MM.1S (cell line): ENCODE measurements around the gene KCNIP1.

Source experiments
- DNase-seq: peaks from one replicate; pipeline ENCODE4 v3.0.0-alpha.2; 2015
- H2AFZ ChIP-seq: fragments of 300-600 bp; sonication (generic); 2 replicates; pipeline ENCODE4 v1.6.0; 2016; ENCODE audit warnings: antibody characterized with exemption, low read length
- H3F3A ChIP-seq: fragments of 300-600 bp; sonication (generic); 2 replicates; pipeline ENCODE4 v1.6.1; 2016; ENCODE audit warnings: mild to moderate bottlenecking, antibody characterized with exemption, low read length, moderate library complexity, mixed read lengths; ENCODE audit not compliant: insufficient read depth
- H3K27ac ChIP-seq: fragments of 300-600 bp; sonication (generic); 2 replicates; pipeline ENCODE4 v1.5.1; 2016; ENCODE audit warnings: mild to moderate bottlenecking, low read length
- H3K27me3 ChIP-seq: fragments of 300-600 bp; sonication (generic); replicated peaks from 2 replicates; pipeline ENCODE4 v1.6.0; 2016; ENCODE audit warnings: low read length; ENCODE audit not compliant: insufficient read depth
- H3K36me3 ChIP-seq: fragments of 300-600 bp; sonication (generic); replicated peaks from 2 replicates; pipeline ENCODE4 v1.6.1; 2016; ENCODE audit warnings: mild to moderate bottlenecking, low read length, mixed read lengths; ENCODE audit not compliant: insufficient read depth
- H3K4me1 ChIP-seq: fragments of 300-600 bp; sonication (generic); 2 replicates; pipeline ENCODE4 v1.6.1; 2016; ENCODE audit warnings: low read length, mixed read lengths
- H3K4me2 ChIP-seq: fragments of 300-600 bp; sonication (generic); 2 replicates; pipeline ENCODE4 v1.6.0; 2016; ENCODE audit warnings: low read depth, low read length
- H3K4me3 ChIP-seq: fragments of 300-600 bp; sonication (generic); 2 replicates; pipeline ENCODE4 v1.5.1; 2016; ENCODE audit warnings: low read length, mixed read lengths
- H3K79me2 ChIP-seq: fragments of 300-600 bp; sonication (generic); 2 replicates; pipeline ENCODE4 v1.6.1; 2016; ENCODE audit warnings: mixed run types, low read length, mixed read lengths
- H3K9ac ChIP-seq: fragments of 300-600 bp; sonication (generic); 2 replicates; pipeline ENCODE4 v1.6.1; 2016; ENCODE audit warnings: low read length, mixed read lengths
- H3K9me2 ChIP-seq: fragments of 300-600 bp; sonication (generic); replicated peaks from 2 replicates; pipeline ENCODE4 v1.6.1; 2016; ENCODE audit warnings: mild to moderate bottlenecking, low read length, mixed read lengths; ENCODE audit not compliant: insufficient read depth
- H3K9me3 ChIP-seq: fragments of 300-600 bp; sonication (generic); replicated peaks from 2 replicates; pipeline ENCODE4 v1.6.1; 2016; ENCODE audit warnings: mild to moderate bottlenecking, low read length, mixed read lengths; ENCODE audit not compliant: insufficient read depth
- H4K20me1 ChIP-seq: fragments of 300-600 bp; sonication (generic); 2 replicates; pipeline ENCODE4 v1.6.1; 2016; ENCODE audit warnings: mild to moderate bottlenecking, low read length, moderate library complexity, mixed read lengths; ENCODE audit not compliant: insufficient read depth
- EZH2 ChIP-seq: fragments of 300-600 bp; sonication (generic); optimal IDR thresholded peaks from 2 replicates; pipeline ENCODE3; 2017; ENCODE audit warnings: low read depth, mild to moderate bottlenecking, antibody characterized with exemption, low read length, mixed read lengths
- EZH2phosphoT487 ChIP-seq: fragments of 300-600 bp; sonication (generic); IDR thresholded peaks from 2 replicates; pipeline ENCODE4 v1.6.1; 2018; ENCODE audit warnings: antibody characterized with exemption, low read length
- TF ChIP-seq, protein P1 (sequence below): fragments of 300-600 bp; sonication (generic); IDR thresholded peaks from 2 replicates; pipeline ENCODE4 v1.5.1; 2016; ENCODE audit warnings: antibody characterized with exemption, low read length, mixed read lengths

KCNIP1 gene

GRCh38 chr5:170585273-170585948, 81.6 kb downstream of the KCNIP1 start:
- H3K79me2 ChIP-seq, result no peaks in the 10 kb centered on the region
- no peak for DNase-seq
- H4K20me1 ChIP-seq, result no peaks in the 10 kb centered on the region
- TF ChIP-seq EZH2, result no peak
- TF ChIP-seq EZH2phosphoT487, result no peak
- TF ChIP-seq, protein P1, sequence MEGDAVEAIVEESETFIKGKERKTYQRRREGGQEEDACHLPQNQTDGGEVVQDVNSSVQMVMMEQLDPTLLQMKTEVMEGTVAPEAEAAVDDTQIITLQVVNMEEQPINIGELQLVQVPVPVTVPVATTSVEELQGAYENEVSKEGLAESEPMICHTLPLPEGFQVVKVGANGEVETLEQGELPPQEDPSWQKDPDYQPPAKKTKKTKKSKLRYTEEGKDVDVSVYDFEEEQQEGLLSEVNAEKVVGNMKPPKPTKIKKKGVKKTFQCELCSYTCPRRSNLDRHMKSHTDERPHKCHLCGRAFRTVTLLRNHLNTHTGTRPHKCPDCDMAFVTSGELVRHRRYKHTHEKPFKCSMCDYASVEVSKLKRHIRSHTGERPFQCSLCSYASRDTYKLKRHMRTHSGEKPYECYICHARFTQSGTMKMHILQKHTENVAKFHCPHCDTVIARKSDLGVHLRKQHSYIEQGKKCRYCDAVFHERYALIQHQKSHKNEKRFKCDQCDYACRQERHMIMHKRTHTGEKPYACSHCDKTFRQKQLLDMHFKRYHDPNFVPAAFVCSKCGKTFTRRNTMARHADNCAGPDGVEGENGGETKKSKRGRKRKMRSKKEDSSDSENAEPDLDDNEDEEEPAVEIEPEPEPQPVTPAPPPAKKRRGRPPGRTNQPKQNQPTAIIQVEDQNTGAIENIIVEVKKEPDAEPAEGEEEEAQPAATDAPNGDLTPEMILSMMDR, result no peak
- no peak overlapping the region for H3K27ac ChIP-seq
- no peaks in the 10 kb centered on the region for H3K27me3 ChIP-seq
- H3K9me2 ChIP-seq, result no peaks in the 10 kb centered on the region
- H3K9me3 ChIP-seq, result no peaks in the 10 kb centered on the region
- H3K9ac ChIP-seq, result no peak overlapping the region
- H3K36me3 ChIP-seq, result no peaks in the 10 kb centered on the region
- H3K4me3 ChIP-seq, result no peak overlapping the region
- H3F3A ChIP-seq, result no peaks in the 10 kb centered on the region
- no peak overlapping the region for H3K4me2 ChIP-seq
- H3K4me1 ChIP-seq, result no peaks in the 10 kb centered on the region
- H2AFZ ChIP-seq, result no peak overlapping the region

GRCh38 chr5:170587808-170588207, 84.0 kb downstream of the KCNIP1 start:
- no peaks in the 10 kb centered on the region for H3F3A ChIP-seq
- H3K27me3 ChIP-seq, result no peaks in the 10 kb centered on the region
- no peak overlapping the region for H3K4me3 ChIP-seq
- H3K4me1 ChIP-seq, result no peaks in the 10 kb centered on the region
- TF ChIP-seq EZH2phosphoT487 (no peak), EZH2 (no peak)
- TF ChIP-seq, protein P1, result no peak
- H4K20me1 ChIP-seq, result no peaks in the 10 kb centered on the region
- H2AFZ ChIP-seq, result no peak overlapping the region
- no peaks in the 10 kb centered on the region for H3K79me2 ChIP-seq
- H3K4me2 ChIP-seq, result no peak overlapping the region
- H3K36me3 ChIP-seq, result no peaks in the 10 kb centered on the region
- no peak overlapping the region for H3K27ac ChIP-seq
- no peak overlapping the region for H3K9ac ChIP-seq
- no peaks in the 10 kb centered on the region for H3K9me2 ChIP-seq
- no peak for DNase-seq
- no peaks in the 10 kb centered on the region for H3K9me3 ChIP-seq

DNA sequence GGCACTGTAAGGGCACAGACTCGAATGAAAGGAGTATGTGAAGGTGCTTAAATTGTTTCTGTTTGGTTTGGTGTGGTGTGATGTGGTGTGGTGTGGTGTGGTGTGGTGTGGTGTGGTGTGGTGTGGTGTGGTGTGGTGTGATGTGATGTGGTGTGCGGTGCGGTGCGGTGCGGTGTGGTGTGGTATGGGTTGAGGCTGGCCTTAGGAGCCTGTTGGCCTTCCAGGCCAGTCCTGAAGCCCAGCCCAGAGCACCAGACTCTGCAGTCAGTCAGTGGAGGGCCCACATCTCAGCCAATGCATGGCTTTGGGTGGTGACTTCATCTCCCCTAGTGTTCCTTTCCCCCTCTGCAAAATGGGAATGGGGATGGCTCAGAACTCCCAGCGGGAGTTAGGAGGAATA, 85.8 kb downstream of the KCNIP1 start:
- Histone ChIP-seq H3K27me3 (no peaks in the 10 kb centered on the region), H3K79me2 (no peaks in the 10 kb centered on the region), H3K9me3 (no peaks in the 10 kb centered on the region), H3K9me2 (no peaks in the 10 kb centered on the region), H3K4me2 (no peak overlapping the region), H3K27ac (no peak overlapping the region), H4K20me1 (no peaks in the 10 kb centered on the region), H3K9ac (no peak overlapping the region), H3F3A (no peaks in the 10 kb centered on the region), H2AFZ (no peak overlapping the region), H3K4me1 (no peaks in the 10 kb centered on the region), H3K4me3 (no peak overlapping the region), H3K36me3 (no peaks in the 10 kb centered on the region)
- TF ChIP-seq EZH2phosphoT487 (no peak), EZH2 (no peak)
- TF ChIP-seq, protein P1, result no peak
- DNase-seq, result no peak
